WTC11 (cell line): ENCODE measurements around the gene TMCC2. TPM values are rescaled to one million over a fixed set of nuclear protein-coding genes. Genes with fewer than 3 reads are reported as not detected.

ENCODE experiments used
- ATAC-seq: fragments of 200-7000 bp; cut with Tn5 transposase; 2 replicates; pipeline ENCODE4 v1.10.0; 2021; ENCODE audit warnings: mild to moderate bottlenecking, moderate library complexity
- CTCF ChIA-PET: fragments of 300-600 bp; sonication (Branson Sonifier 250); formaldehyde crosslinking; loops from one replicate; lab custom pipeline; 2021; ENCODE audit warnings: antibody characterized with exemption; lab: Charles Lee
- POLR2A ChIA-PET: fragments of 350-600 bp; sonication (Branson Sonifier 250); formaldehyde crosslinking; loops from one replicate; lab custom pipeline; 2021; ENCODE audit warnings: antibody characterized with exemption; lab: Charles Lee
- DNase-seq: peaks from one replicate; pipeline ENCODE4 v3.0.0; 2021; ENCODE audit warnings: low spot score
- H3K27ac Mint-ChIP-seq: 2 replicates; pipeline ENCODE4 v1.8.0; 2021; ENCODE audit warnings: mixed read lengths
- H3K27me3 Mint-ChIP-seq: 2 replicates; pipeline ENCODE4 v1.8.0; 2021; ENCODE audit warnings: low read depth, mild to moderate bottlenecking, moderate library complexity, mixed read lengths
- H3K36me3 Mint-ChIP-seq: 2 replicates; pipeline ENCODE4 v1.8.0; 2021; ENCODE audit warnings: mixed read lengths
- H3K4me1 Mint-ChIP-seq: 2 replicates; pipeline ENCODE4 v1.8.0; 2022; ENCODE audit warnings: mixed read lengths
- H3K4me3 Mint-ChIP-seq: 2 replicates; pipeline ENCODE4 v1.8.0; 2021; ENCODE audit warnings: mild to moderate bottlenecking, moderate library complexity, mixed read lengths
- H3K9me3 Mint-ChIP-seq: 2 replicates; pipeline ENCODE4 v1.8.0; 2021; ENCODE audit warnings: mixed read lengths
- AR ChIP-seq: fragments of 250-450 bp; sonication (Bioruptor Pico); IDR thresholded peaks from 2 replicates; pipeline ENCODE4 v1.9.0; 2021; ENCODE audit warnings: mild to moderate bottlenecking
- CREM ChIP-seq: sonication (generic); formaldehyde crosslinking; IDR thresholded peaks from 2 replicates; pipeline ENCODE4 v1.8.1; 2022; ENCODE audit warnings: mild to moderate bottlenecking, missing genetic modification reagents, moderate library complexity
- E2F1 ChIP-seq: sonication (generic); formaldehyde crosslinking; IDR thresholded peaks from 2 replicates; pipeline ENCODE4 v1.8.0; 2022; ENCODE audit warnings: mild to moderate bottlenecking, missing genetic modification reagents
- FOXP1 ChIP-seq: sonication (generic); formaldehyde crosslinking; IDR thresholded peaks from 2 replicates; pipeline ENCODE4 v1.8.0; 2022; ENCODE audit warnings: missing genetic modification reagents, mild to moderate bottlenecking, moderate library complexity, borderline replicate concordance
- JUN ChIP-seq: sonication (generic); formaldehyde crosslinking; IDR thresholded peaks from 2 replicates; pipeline ENCODE4 v1.8.0; 2023; ENCODE audit warnings: mild to moderate bottlenecking, missing genetic modification reagents
- NFATC4 ChIP-seq: fragments of 250-450 bp; sonication (Bioruptor Pico); IDR thresholded peaks from 2 replicates; pipeline ENCODE4 v1.9.0; 2021; ENCODE audit warnings: mild to moderate bottlenecking
- RORB ChIP-seq: fragments of 250-450 bp; sonication (Bioruptor Pico); IDR thresholded peaks from 2 replicates; pipeline ENCODE4 v1.9.0; 2021; ENCODE audit warnings: mild to moderate bottlenecking
- SMAD3 ChIP-seq: sonication (generic); formaldehyde crosslinking; IDR thresholded peaks from 2 replicates; pipeline ENCODE4 v1.8.0; 2022; ENCODE audit warnings: missing genetic modification reagents, mild to moderate bottlenecking, borderline replicate concordance
- TEAD1 ChIP-seq: sonication (generic); formaldehyde crosslinking; IDR thresholded peaks from 2 replicates; pipeline ENCODE4 v1.8.0; 2022; ENCODE audit warnings: mild to moderate bottlenecking, missing genetic modification reagents
- ZBTB21 ChIP-seq: sonication (generic); formaldehyde crosslinking; IDR thresholded peaks from 2 replicates; pipeline ENCODE4 v1.8.1; 2023; ENCODE audit warnings: mild to moderate bottlenecking, missing genetic modification reagents, borderline replicate concordance
- ZNF138 ChIP-seq: sonication (generic); formaldehyde crosslinking; conservative IDR thresholded peaks from 2 replicates; pipeline ENCODE4 v1.8.1; 2022; ENCODE audit warnings: mild to moderate bottlenecking, moderate library complexity, missing genetic modification reagents
- ZNF219 ChIP-seq: sonication (generic); formaldehyde crosslinking; IDR thresholded peaks from 2 replicates; pipeline ENCODE4 v1.8.0; 2023; ENCODE audit warnings: missing genetic modification reagents, mild to moderate bottlenecking, borderline replicate concordance
- ZSCAN18 ChIP-seq: fragments of 250-450 bp; sonication (Bioruptor Pico); IDR thresholded peaks from 2 replicates; pipeline ENCODE4 v2.1.2; 2022; ENCODE audit warnings: mild to moderate bottlenecking, moderate library complexity
- total RNA-seq: library from RNA; stranded (reverse); gene quantifications from 3 replicates; pipeline ENCODE4 v1.2.3, GENCODE V29; 2021
- TF ChIP-seq, protein P1 (sequence below): sonication (generic); formaldehyde crosslinking; IDR thresholded peaks from 2 replicates; pipeline ENCODE4 v1.8.0; 2022; ENCODE audit warnings: mild to moderate bottlenecking, missing genetic modification reagents
- TF ChIP-seq, protein P2 (sequence below): sonication (generic); formaldehyde crosslinking; IDR thresholded peaks from 2 replicates; pipeline ENCODE4 v1.8.1; 2023; ENCODE audit warnings: mild to moderate bottlenecking, missing genetic modification reagents

The TMCC2 gene
- total RNA-seq, 1 experiment from 2014 or later, result 9.5 TPM

DNA sequence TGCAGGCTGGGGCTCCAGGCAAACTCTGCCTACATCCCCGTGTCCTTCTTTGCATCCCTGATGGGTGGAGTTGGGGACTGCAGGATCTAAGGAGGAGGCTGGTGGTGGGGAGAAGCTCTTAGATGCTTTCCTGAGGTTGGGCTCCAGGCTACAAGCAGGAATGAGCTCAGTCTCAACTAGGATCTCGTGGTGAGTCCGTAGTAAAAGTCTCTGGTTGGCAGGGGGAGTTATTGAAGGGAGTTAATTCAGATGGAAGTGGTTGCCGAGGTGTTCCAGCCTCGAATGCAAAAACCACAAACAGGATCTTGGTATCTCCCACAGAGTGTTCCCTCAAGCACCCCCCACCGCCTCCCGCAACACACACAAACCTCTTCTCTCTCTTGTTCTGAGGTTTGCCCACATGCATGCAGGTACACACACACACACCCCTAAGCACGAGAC, 35.0 kb downstream of the TMCC2 start (continued):
- TF ChIP-seq, protein P1, sequence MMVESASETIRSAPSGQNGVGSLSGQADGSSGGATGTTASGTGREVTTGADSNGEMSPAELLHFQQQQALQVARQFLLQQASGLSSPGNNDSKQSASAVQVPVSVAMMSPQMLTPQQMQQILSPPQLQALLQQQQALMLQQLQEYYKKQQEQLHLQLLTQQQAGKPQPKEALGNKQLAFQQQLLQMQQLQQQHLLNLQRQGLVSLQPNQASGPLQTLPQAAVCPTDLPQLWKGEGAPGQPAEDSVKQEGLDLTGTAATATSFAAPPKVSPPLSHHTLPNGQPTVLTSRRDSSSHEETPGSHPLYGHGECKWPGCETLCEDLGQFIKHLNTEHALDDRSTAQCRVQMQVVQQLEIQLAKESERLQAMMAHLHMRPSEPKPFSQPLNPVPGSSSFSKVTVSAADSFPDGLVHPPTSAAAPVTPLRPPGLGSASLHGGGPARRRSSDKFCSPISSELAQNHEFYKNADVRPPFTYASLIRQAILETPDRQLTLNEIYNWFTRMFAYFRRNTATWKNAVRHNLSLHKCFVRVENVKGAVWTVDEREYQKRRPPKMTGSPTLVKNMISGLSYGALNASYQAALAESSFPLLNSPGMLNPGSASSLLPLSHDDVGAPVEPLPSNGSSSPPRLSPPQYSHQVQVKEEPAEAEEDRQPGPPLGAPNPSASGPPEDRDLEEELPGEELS (CRISPR knock-in tag), result no peak
- TF ChIP-seq FOXP1 (CRISPR knock-in tag) (no peak), CREM (CRISPR knock-in tag) (no peak)
- TF ChIP-seq, all 79 proteins: peak for 0

DNA sequence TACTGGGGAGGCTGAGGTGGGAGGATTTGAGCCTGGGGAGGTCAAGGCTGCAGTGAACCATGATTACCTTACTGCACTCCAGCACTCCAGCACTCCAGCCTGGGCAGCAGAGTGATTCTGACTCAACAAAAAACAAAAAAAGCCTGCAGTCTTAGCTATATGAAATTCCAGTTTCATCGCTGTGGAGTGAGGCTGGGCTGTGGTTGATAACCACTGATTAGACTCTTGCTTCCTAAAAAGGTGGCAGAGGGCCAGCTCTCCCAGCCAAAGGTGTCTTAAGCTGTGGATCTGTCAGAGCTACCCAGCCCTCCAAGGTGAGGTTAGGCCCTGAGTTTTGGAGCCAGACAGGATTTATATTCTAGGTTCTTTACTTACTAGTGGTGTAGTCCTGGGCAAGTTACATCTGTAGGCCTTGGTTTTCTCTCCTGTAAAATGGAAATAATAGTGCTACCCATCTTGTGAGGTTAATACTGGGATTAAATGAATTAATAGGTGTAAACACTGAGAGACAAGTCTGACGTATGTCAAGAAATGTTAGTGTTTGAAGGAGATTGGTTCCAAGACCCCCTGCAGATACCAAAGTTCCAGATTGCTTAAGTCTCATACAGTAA, 35.9 kb downstream of the TMCC2 start:
- Mint-ChIP-seq H3K36me3 (no peaks in the 10 kb centered on the region), H3K4me3 (no peak overlapping the region), H3K27ac (no peak overlapping the region), H3K9me3 (no peaks in the 10 kb centered on the region), H3K4me1 (peaks cover 33% of the 10 kb centered on the region), H3K27me3 (no peaks in the 10 kb centered on the region)
- ATAC-seq (no peak), DNase-seq (no peak)
- POLR2A ChIA-PET, result no interaction called here
- CTCF ChIA-PET, result interaction anchor here (1.1 to 6.5 kb wide), 4 partner anchors 8 to 222 kb away, joined by 4 to 36 read pairs (median 9); no protein-coding TSS in a partner anchor
- no peak for TF ChIP-seq ZNF138
- TF ChIP-seq ZBTB21 (CRISPR knock-in tag), result no peak
- no peak for TF ChIP-seq JUN (CRISPR knock-in tag)
- no peak for TF ChIP-seq TEAD1
- TF ChIP-seq NFATC4 (CRISPR knock-in tag), result no peak
- no peak for TF ChIP-seq SMAD3 (CRISPR knock-in tag)
- TF ChIP-seq AR (CRISPR knock-in tag), result no peak
- TF ChIP-seq RORB (CRISPR knock-in tag), result no peak
- TF ChIP-seq ZSCAN18, result no peak
- TF ChIP-seq E2F1 (CRISPR knock-in tag), result no peak
- no peak for TF ChIP-seq ZNF219 (CRISPR knock-in tag)
- TF ChIP-seq, protein P2, sequence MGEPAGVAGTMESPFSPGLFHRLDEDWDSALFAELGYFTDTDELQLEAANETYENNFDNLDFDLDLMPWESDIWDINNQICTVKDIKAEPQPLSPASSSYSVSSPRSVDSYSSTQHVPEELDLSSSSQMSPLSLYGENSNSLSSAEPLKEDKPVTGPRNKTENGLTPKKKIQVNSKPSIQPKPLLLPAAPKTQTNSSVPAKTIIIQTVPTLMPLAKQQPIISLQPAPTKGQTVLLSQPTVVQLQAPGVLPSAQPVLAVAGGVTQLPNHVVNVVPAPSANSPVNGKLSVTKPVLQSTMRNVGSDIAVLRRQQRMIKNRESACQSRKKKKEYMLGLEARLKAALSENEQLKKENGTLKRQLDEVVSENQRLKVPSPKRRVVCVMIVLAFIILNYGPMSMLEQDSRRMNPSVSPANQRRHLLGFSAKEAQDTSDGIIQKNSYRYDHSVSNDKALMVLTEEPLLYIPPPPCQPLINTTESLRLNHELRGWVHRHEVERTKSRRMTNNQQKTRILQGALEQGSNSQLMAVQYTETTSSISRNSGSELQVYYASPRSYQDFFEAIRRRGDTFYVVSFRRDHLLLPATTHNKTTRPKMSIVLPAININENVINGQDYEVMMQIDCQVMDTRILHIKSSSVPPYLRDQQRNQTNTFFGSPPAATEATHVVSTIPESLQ (CRISPR knock-in tag), result no peak
